Stimulated activated CD8-positive, alpha-beta memory T cell treated with anti-CD3 and anti-CD28 coated beads, Interleukin-4, amount 100 ng/mL, for 1 hour (primary cell): ENCODE results near the gene GRM1.

Experiments used
- DNase-seq, 2 donors: peaks; one replicate each; pipeline ENCODE4 v3.0.0-alpha.2; 2020; ENCODE audit warnings: low read depth in 2 of 2, low spot score in 1 of 2

Gene GRM1

DNA sequence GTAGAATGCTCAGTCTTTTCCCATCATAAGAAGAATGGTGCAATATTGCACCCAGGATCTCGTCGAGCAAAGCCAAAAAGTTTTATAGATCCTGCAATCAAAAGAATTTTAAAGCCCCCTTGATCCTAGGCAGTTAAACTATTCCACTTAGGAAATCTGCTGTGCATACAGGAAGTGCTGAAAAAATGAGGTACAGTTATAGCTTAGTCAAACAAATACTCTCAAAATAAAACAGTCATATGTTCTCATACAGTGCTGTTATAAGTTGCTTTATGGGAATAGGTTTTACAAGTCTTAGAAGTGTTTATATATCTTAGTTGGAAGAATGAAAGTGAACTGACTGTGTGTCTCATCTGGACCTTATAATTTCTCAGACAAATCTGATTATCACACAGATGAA lies 282.2 kb downstream of the GRM1 start:
- DNase-seq = no peak

DNA sequence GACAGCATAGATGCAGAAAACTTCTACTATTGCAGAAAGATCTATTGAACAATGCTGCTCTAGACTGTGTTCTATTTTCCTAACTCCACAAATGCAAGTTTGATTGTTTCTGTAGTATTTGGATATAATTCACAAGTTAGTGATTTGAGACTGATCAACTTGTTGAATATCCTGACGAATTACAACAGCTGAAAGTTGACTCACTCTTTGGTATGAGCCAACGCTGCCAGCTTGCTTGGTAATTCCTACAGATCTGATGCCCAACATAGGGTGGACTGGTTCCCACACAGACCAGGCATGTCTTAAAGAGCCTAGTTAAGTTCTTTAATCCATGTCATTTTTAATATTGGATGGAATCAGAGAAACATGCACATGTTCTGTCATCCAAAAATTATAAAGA lies 283.7 kb downstream of the GRM1 start:
- no peak for DNase-seq

DNA sequence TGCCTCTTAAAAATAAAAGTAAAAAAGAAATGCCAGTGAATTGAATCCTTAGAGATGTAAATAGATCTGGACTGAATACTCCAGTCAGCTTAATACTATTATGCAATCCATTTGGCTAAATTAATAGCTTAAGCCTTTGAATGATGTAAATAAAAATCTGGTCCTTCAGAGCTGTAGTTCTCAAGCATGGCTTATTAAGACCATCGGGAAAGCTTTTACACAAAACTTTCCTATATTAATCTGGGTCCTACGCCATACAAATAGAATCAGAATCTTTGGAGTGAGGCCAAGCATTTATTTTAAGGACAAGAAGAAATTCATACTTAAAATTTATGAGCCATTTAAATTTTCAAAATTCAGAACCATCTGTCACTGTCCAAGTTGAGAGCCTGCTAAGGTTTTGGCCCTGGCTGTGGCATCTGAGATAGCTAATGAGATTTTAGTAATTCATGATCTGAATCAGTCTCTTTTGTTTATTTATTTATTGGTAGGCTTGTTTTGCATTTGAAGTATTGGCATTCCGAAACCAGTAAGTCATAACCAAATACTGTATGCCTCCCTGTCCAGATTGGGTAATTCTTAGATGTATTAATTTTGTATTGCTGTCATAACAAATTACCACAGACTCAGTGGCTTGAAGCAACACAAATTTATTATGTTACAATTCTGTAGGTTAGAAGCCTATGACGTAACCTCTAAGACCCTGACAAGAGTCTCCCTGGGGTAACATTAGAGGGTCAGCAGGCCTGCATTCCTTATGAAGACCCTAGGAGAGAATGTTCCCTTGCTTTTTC lies 286.7 kb downstream of the GRM1 start:
- no peak for DNase-seq

DNA sequence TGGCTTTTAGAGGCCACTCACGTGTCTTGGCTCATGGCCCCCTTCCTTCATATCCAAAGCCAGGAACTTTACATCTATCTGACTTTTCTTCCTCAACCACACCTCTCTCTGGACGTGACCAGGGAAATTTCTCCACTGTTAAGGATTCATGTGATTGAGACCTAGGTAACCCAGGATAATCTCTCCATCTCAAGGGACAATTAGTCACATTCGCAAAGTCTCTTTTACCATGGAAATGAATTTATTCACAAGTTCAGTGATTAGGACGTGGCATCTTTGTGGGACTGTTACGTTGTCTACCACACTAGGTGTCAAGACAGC lies 287.3 kb downstream of the GRM1 start:
- DNase-seq = no peak

DNA sequence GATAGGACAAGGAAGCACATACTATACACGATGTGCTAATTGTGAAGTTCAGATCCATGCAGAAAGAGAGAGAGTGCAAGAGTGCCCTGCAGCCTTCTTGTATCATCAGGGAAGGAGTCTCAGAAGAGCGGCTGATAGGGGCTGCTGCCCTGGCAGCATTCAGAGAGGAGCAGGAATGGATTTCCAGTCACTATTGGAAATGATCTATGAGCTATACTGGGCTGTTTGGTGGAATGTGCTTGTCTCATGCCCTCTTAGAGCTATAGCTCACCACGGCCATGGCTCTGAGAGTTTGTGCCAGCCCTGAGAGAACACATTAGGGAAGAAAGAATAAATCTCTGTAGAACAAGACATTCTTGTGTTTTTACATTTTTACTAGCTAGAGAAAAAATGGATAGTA lies 302.2 kb downstream of the GRM1 start:
- DNase-seq = no peak

DNA sequence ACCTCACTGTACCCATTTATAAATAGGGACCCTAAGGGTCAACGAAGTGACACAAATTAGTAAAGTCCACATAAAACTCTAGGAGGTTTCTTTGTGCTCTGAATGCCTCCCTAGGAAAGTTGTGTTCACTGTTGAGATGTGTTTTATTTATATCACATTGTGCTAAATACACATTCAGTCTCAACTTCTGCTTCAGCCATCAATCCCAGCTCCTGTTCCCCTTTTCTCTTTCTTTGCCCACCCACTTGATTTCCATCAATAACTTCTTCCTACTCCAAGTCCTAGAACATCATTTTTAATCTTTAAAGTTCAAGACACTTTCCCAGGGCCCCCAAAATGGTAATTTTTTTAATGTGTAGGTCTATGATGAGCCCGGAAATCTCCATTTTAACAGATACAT lies 306.5 kb downstream of the GRM1 start:
- DNase-seq = no peak

DNA sequence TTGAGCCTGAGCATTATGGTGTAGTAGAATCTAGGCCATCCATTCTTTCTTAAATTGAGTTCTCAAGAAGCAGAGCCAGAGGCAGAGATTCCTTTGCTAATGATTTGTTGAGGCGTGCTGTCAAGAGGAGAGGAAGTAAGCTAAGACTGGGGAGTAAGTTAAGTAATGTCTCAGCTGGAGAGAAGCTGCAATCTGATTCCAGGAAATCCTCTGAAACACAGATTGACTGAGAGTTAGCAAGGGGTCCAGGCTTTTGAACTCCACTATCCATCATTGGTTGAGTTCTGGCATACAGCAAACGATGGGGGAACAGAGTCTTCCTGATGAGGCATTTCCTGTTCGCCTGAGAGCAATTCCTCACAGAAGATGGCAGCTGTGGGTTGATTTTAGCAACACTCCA lies 307.3 kb downstream of the GRM1 start:
- no peak for DNase-seq

DNA sequence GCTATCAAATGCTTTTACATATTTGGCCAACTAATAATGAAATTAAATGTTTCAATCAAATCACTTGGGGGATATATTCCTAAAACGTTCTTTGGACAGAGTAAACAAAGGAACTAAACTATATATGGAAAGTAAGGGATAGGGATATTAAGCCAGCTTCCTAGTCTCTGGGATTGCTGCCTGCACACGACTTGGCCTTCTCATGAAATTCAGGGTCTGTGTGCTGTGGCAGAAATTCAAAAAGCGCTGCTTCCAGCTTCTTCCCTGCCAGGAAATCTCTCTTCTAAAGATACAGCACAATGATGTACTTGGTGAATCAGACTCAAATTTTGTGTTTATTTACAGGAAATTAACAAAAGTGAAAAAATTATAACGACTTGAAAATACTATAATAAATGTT lies 308.5 kb downstream of the GRM1 start:
- DNase-seq = no peak

DNA sequence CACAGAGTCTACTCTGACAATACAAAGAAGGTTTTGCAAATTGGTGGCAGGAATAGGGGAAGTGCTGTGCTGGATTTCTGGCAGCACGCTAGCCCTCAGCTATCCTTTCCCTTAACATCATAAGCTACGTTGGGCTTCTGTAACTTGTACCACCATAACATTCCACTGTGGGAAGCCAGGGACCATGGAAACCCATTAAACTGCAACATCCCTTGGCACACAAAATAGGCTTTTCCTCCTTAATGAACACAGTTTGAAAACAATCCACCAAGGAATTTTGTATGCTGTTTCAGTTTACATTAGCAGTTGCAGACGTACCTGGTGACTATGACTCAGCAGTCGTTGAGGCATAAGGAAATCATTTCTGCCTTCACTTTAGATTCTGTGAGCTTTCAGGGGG lies 310.9 kb downstream of the GRM1 start:
- DNase-seq = no peak

DNA sequence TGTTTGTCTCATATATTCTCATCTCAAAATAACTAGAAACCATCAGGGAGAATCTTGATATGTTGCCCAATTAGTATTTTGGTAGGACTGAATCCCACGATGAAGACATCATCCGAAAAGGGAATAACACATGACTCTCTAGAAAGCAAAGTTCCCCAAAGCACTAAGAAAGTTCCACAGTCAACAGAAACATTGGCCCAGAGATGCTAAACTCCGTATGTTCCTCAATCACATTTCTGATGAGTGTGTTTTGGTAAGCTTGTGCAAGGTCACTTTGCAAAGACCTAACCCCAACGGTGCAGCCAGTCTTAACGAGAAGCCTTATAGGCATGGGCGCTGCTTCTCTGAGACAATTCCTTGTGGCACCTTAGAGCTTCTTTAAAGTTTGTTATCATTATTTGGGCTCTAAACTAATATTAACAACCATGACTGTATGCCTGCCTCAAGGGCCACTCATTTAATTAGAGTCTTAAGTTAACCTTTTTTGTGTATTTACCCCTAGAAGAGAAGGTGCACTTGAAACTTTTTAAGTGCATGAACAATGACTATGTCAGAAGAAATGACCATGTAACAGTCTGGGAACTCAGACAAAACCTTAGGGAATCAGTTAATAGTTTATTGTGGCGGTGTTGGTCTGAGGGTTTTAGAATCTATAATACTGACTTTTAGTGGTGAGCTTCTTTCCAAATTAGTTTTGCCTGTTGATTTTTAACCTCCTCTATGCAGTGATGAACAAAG lies 312.8 kb downstream of the GRM1 start:
- no peak for DNase-seq

DNA sequence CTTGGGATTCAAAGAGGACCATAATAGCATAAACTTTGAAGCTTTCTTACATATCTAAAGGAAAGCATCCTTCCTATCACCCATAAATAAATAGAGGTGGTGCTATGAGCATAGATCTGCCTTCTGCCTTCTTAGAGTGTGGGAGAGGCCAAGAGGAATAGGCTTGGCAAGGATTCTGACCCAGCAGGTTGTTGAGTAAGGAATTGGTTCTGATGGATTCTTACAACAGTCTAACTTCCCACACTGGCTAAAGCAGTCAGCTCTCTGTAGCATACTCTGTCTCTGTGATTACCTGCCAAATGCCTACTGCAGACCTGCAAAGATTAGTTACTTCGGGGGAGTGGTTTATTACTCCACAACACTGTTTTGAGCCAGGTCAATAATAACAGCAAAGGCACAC lies 316.7 kb downstream of the GRM1 start:
- no peak for DNase-seq

DNA sequence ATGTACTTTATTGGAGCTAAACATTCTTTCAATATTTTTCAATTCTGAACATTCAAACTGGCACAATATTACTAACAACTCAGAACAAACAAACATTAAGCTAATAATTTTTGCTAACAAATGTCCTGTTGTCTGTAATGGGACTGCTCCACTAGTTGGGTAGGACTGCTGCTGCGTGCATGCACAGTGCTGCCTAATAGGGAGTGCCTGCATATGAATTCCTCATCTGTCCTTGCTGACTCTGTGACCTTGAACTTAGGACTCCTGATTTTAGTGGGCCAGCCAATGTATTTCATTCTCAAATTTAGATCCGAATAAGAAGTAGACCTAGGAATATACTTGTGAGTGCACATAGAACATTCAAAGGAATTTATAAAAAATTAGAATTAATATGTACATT lies 318.2 kb downstream of the GRM1 start:
- no peak for DNase-seq

DNA sequence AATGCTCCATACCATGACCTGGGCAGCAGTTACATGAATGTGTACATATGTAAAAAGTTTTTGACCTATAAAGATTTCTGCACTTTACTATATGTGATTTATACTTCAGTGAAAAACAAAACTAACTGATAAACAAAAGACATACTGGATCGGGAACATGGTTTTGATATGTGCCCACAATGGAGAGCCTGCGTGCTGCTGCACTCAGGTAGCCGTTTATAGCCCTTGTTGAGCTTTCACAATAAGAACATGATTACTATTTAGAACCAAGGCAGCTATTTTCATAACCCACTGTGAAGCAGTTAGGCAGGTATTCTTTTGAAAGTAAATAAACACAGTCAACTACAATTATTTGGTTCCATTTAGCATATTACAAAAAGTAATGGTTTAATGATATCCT lies 318.8 kb downstream of the GRM1 start:
- DNase-seq = no peak

DNA sequence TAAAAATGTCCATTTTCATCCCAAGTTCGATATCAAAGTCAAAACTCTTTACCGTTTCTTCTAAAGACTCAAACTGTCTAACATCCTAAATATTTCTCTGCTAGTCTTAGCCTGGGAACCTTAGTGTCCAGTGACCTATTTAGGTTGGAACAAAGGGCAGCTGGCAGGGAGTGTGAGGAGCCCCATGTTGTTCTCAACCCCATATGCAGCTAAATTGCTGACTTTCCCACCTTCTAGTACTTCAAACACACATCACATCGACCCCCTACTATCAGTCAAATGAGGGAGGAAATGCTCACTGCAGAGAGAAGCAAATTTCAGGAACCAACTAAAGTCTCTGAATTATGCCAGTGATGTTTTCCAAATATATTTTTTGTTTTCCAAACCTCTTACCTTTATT lies 322.2 kb downstream of the GRM1 start:
- DNase-seq = no peak

DNA sequence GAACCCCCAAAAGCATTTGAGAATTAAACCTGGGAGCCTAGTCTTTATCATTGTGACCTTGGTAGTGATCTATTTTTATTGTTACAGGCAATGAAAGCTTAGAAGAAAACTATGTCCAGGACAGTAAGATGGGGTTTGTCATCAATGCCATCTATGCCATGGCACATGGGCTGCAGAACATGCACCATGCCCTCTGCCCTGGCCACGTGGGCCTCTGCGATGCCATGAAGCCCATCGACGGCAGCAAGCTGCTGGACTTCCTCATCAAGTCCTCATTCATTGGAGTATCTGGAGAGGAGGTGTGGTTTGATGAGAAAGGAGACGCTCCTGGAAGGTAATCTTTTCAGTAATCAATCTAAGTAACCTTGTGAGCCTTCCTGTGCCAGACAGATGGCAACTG lies 323.3 kb downstream of the GRM1 start:
- no peak for DNase-seq

DNA sequence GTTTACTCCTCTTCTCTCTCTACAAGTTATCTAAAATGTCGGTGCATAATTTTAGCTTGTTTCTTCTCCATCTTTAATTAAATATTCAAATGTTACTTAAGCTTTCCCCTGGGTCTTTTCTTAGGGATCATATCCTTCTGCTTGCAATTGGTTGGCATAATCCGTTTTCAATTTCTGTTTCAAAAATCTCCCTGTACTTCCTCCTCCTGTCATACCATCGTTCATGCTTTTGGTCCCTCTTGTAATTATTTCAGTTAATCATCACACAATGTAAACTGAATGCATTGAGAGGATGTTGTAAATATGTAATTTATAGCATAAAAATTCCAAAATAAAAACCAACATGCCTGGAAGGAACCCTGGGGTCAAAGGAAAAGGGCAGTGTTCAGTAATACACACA lies 325.6 kb downstream of the GRM1 start:
- no peak for DNase-seq

DNA sequence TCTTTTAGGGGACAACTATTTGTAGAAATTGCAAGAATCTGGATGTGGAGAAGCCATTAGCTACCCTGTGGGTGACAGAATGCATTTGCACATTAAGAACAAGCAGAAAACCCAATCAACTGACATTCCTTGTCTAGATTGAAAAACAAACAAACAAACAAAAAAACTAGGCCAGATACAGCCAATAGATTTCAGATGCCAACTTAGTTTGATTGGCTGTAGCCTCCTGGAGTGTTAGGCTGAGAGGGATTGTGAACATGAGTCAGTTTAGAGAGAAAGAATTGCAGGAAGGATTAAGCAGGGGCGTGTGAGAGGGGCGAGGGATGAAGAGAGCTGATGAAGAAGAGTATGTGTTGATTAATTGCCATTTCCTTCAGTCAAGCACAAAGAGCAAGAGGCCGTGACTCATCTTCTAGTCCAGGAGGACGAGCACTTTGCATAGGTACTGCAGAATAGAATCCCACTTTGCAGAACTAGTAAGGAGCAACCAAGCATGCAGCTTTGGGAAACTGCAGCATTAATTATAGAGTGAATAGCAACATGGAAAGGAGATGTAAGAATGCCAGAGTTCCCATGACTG lies 326.7 kb downstream of the GRM1 start:
- DNase-seq = no peak

DNA sequence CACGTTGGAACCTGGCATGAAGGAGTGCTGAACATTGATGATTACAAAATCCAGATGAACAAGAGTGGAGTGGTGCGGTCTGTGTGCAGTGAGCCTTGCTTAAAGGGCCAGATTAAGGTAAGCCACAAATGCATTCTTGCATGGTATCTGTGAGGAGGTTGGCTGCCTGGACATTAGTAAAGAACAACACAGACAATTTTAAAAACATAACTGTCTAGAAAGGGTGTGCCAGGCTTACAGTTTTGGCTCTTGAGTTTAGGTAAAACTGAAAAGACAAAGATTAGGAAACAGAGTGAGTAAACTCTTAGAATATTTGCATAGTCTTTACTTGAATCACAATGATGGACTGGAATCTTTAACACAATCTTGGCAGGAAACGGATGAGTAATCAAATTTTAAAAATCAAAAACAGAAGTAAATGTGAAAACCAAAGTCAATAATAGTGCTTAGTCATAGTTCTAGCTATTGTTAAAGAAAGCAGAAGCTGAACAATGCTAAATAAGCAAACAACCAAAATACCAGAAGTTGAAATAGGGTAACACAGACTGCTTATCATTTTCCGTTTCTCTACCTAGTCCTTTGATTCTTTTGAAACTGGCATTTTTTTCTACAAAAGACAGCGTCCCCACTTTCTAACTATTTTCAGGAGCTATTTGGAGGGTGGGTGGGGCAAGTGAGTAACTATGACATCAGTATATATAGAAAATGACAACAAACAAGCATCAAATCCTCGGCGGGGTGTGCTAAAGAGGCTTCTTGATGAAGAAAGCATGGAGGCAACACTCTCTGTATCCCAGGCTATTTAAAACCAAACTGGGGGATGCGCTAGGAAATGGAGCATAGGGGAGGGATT lies 328.9 kb downstream of the GRM1 start:
- DNase-seq = no peak

DNA sequence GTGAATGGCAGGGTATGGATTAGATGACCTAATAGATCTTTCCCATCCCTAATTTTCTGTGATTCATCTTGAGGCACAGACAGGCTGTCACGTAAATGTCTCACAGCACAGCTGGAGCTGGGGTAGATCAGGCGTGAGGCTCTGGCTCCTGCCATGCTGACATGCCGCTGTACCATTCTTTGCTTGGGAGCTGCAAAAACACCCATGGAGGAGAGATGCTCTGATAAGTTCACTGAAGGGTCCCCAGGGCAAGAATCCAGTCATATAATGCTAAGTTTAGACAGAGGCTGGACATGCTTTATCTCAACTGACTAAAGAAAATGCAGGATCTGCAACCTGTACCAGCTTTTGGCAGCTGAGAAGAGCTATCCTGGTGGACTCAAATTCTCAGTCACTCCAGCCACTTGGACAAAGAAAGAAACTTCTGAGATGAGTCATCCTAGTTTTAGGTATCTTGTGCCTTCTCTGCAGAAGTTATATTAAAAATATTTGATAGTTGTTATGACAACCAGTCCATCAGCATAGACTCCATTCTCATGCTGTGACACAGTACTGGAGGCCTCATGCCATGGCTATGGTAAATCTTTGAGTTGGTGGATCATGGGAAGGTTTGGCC lies 329.7 kb downstream of the GRM1 start:
- DNase-seq = no peak

DNA sequence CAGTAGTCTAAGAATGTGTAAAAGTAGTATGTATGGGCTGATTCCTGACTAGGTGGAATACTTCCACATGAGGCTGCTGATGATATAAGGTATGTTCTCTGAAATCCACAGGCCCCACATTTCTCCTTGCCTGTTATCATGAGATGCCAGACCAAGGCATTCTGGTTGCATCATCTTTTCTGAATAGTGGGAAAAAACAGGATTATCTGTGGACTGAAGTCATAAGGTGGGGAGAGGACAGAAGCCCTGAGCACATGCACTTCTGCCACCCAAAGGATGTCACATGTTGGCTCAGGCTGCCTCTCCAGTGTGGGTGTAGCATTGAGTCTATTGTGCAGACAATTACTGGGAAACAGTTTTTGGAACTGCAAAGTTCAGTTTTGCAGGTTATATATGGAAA lies 330.3 kb downstream of the GRM1 start:
- no peak for DNase-seq
